Kidney (tissue), 14 donors: Measurements from ENCODE around the gene NUMA1. TPM values are rescaled to one million over a fixed set of nuclear protein-coding genes. Genes with fewer than 3 reads are reported as not detected.

Experiments
- DNase-seq, 5 donors: peaks; one replicate each; pipeline ENCODE4 v3.0.0-alpha.2; 2013 to 2020
- FAIRE-seq: peaks from 2 replicates; lab custom pipeline; 2012; peaks lifted over from hg19 to GRCh38; lab: Jason Lieb, UNC
- H3K27ac ChIP-seq, 2 donors: one replicate each; pipeline ENCODE4 v1.7.0; 2013; ENCODE audit warnings: low read depth in 2 of 2, low read length in 2 of 2, inconsistent platforms in 1 of 2
- H3K27me3 ChIP-seq: one replicate; pipeline ENCODE4 v1.7.1; 2013; ENCODE audit warnings: low read length, inconsistent platforms; ENCODE audit not compliant: control insufficient read depth, insufficient read depth
- H3K36me3 ChIP-seq, 3 donors: one replicate each; pipeline versions ENCODE4 v1.7.0 to v1.7.1; 2013; ENCODE audit warnings: low read length in 3 of 3, control low read depth in 1 of 3, inconsistent platforms in 1 of 3; ENCODE audit not compliant: insufficient read depth in 3 of 3, control insufficient read depth in 2 of 3
- H3K4me1 ChIP-seq, 3 donors: one replicate each; pipeline versions ENCODE4 v1.7.0 to v1.7.1; 2013; ENCODE audit warnings: low read length in 3 of 3, inconsistent platforms in 1 of 3, low read depth in 1 of 3; ENCODE audit not compliant: control insufficient read depth in 2 of 3, insufficient read depth in 2 of 3
- H3K4me3 ChIP-seq, 3 donors: one replicate each; pipeline versions ENCODE4 v1.7.0 to v1.8.1; 2013; ENCODE audit warnings: low read length in 3 of 3, control low read depth in 1 of 3, inconsistent platforms in 1 of 3
- H3K9ac ChIP-seq, 3 donors: one replicate each; pipeline versions ENCODE4 v1.7.0 to v1.7.1; 2013; ENCODE audit warnings: low read length in 3 of 3, control low read depth in 1 of 3, inconsistent platforms in 1 of 3
- H3K9me3 ChIP-seq, 3 donors: one replicate each; pipeline versions ENCODE4 v1.7.0 to v1.7.1; 2013; ENCODE audit warnings: low read length in 3 of 3, control low read depth in 1 of 3, inconsistent platforms in 1 of 3; ENCODE audit not compliant: control insufficient read depth in 2 of 3, insufficient read depth in 1 of 3
- intact Hi-C: fragments of 100-400 bp; cut with DNase I; formaldehyde crosslinking; loops from one replicate; pipeline ENCODE4 v1.11.1; 2022
- microRNA-seq: library from miRNA; unstranded; fragments of <30 nt; microRNA quantifications from one replicate; pipeline ENCODE4 v1.2.0, GENCODE V29; 2020
- polyA plus RNA-seq: library from polyadenylated mRNA; stranded (reverse); fragments of 350-450 nt; fragmentation: Illumina TruSeq; extraction: RNeasy Lipid Tissue Mini Kit (QIAGEN cat#74804); gene quantifications from one replicate; pipeline ENCODE4 v1.2.3, GENCODE V29; 2014; ENCODE audit warnings: low read depth, low replicate concordance; ENCODE audit not compliant: insufficient read depth
- total RNA-seq: library from RNA; stranded (reverse); fragmentation: NEBNext Ultra II Directional; extraction: Animal tissue kit (Norgen Biotek cat#: 25700); gene quantifications from one replicate; pipeline ENCODE4 v1.2.1, GENCODE V29; 2021
- TF ChIP-seq, protein P1 (sequence below): IDR thresholded peaks from 3 replicates; pipeline ENCODE4 v1.5.1; 2012; ENCODE audit warnings: mild to moderate bottlenecking, moderate library complexity, borderline replicate concordance; ENCODE audit not compliant: insufficient read depth; ENCODE audit errors: extremely low read depth
- donor health status: control.
- donor health status: control.
- donor health status: control.
- donor health status: control.
- donor health status: control.
- donor health status: DM: yes; HTN: yes; CAD: no.
- donor health status: Normal renal cell carcinoma (clear cell type).

The NUMA1 gene
- total and polyA plus RNA-seq, 2 donors from 2014 or later, result 85.3 to 198 TPM

DNA sequence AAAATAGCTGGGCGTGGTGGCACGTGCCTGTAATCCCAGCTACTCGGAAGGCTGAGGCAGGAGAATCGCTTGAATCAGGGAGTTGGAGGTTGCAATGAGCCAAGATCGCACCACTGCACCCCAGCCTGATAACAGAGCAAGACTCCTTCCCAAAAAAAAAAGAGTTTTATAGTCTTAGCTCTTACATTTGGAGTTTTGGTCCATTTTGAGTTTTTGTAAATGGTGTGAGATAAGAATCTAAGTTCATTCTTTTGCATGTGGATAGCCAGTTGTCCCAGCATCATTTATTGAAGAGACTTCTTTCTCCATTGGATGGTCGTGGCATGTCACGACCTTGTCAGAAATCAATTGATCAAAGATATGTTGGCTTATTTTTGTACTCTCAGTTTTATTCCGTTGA lies 116.9 kb downstream of the NUMA1 start:
- no peak for FAIRE-seq

DNA sequence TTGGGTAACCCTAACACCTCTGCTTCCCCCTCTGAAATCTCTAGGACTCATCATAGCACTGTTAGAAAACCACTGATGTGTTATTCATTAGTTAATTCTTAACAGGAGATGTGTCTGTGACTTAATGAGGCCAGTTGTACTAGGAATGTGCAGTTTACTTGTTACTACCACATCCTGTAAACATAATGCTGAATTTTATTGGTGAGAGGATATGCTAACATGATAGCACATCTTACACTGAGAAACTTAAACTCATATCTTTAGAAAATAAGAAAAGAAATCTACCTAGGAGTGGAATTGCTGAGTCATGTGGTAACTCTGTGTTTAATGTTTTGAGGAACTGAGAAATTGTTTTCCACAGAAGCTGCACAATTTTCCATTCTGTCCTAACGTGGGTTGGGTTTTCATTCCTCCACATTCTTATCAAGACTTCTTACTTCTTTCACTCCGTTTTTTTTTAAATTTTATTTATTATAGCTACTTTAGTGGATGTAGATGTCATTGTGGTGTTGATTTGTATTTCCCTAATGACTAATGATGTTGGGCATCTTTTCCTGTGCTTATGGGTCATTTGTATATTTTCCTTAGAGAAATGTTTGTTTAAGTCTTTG lies 117.8 kb downstream of the NUMA1 start:
- H3K27me3 ChIP-seq, result no peaks in the 10 kb centered on the region
- no peaks in the 10 kb centered on the region for H3K9me3 ChIP-seq
- TF ChIP-seq, protein P1, sequence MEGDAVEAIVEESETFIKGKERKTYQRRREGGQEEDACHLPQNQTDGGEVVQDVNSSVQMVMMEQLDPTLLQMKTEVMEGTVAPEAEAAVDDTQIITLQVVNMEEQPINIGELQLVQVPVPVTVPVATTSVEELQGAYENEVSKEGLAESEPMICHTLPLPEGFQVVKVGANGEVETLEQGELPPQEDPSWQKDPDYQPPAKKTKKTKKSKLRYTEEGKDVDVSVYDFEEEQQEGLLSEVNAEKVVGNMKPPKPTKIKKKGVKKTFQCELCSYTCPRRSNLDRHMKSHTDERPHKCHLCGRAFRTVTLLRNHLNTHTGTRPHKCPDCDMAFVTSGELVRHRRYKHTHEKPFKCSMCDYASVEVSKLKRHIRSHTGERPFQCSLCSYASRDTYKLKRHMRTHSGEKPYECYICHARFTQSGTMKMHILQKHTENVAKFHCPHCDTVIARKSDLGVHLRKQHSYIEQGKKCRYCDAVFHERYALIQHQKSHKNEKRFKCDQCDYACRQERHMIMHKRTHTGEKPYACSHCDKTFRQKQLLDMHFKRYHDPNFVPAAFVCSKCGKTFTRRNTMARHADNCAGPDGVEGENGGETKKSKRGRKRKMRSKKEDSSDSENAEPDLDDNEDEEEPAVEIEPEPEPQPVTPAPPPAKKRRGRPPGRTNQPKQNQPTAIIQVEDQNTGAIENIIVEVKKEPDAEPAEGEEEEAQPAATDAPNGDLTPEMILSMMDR, result no peak
- no peak overlapping the region for H3K9ac ChIP-seq
- DNase-seq (peak in 2 of 5 donors; percentile 31 to 36), FAIRE-seq (no peak)
- H3K4me1 ChIP-seq, result peaks cover 0 to 4% (median 2%) of the 10 kb centered on the region in 3 donors
- no peak overlapping the region for H3K4me3 ChIP-seq
- peaks cover 0 to 7% (median 4%) of the 10 kb centered on the region in 3 donors for H3K36me3 ChIP-seq
- intact Hi-C loops, result no loop called here
- H3K27ac ChIP-seq, result peak overlapping the region in 1 of 2 donors; percentile 44

More for the DNA sequence above, 116.9 kb downstream of the NUMA1 start:
- TF ChIP-seq, protein P1, result no peak
- no peaks in the 10 kb centered on the region for H3K9me3 ChIP-seq
- no peak for DNase-seq
- peaks cover 0 to 4% (median 2%) of the 10 kb centered on the region in 3 donors for H3K4me1 ChIP-seq
- no peaks in the 10 kb centered on the region for H3K27me3 ChIP-seq
- no peak overlapping the region for H3K4me3 ChIP-seq
- H3K9ac ChIP-seq, result no peak overlapping the region
- intact Hi-C loops, result no loop called here
- H3K27ac ChIP-seq, result no peak overlapping the region
- peaks cover 4 to 7% (median 4%) of the 10 kb centered on the region in 3 donors for H3K36me3 ChIP-seq

DNA sequence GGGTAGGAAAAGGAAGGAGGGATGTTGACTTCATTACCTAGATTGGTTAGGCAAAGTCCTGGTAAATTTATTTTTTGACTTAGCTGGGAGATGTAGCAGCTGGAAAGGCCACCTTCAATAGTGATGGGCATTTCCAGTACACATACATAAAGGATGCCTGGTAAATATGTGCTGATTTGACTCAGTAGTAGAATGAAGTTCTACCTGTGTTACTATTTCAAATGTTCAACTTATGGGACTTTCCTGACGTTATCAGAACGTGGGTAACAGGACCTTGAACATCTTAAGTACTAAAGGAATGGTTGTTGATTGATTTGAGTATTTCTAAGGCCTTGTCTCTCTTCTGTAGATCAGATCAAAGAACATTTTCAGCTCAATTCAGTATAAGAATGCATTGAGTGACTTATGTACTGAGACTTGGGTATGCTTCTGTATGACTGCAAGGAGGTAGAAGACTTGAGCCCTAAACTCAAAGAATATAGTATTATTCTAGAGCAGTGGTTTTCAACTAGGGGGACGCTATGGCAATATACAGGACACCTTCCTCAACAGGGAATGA lies 124.4 kb downstream of the NUMA1 start:
- Histone ChIP-seq H3K27ac (no peak overlapping the region), H3K9me3 (no peaks in the 10 kb centered on the region), H3K9ac (no peak overlapping the region), H3K36me3 (peaks cover 0 to 5% (median 4%) of the 10 kb centered on the region in 3 donors), H3K27me3 (no peaks in the 10 kb centered on the region), H3K4me3 (no peak overlapping the region), H3K4me1 (no peaks in the 10 kb centered on the region)
- DNase-seq (no peak), FAIRE-seq (no peak)
- TF ChIP-seq, protein P1, result no peak
- intact Hi-C loops, result no loop called here

Small RNAs within 50 kb of the gene (microRNA-seq; reads per million reads assigned to microRNA genes)
- not detected for gene MIR3165

Other genes with a start within 250 kb of the NUMA1 start
- not detected for gene DEFB108B, start 247.3 kb downstream of the NUMA1 start, total RNA-seq
- gene DEFB108B, start 247.3 kb downstream of the NUMA1 start, polyA plus RNA-seq, result not detected
- gene DEFB131B, start 202.1 kb downstream of the NUMA1 start, total RNA-seq, result not detected
- not detected for gene DEFB131B, start 202.1 kb downstream of the NUMA1 start, polyA plus RNA-seq
- 14.3 TPM for gene XNDC1N, start 151.9 kb downstream of the NUMA1 start, total RNA-seq
- 4.6 TPM for gene XNDC1N, start 151.9 kb downstream of the NUMA1 start, polyA plus RNA-seq
- 59.4 TPM for gene RNF121, start 151.5 kb downstream of the NUMA1 start, total RNA-seq
- 37.1 TPM for gene RNF121, start 151.5 kb downstream of the NUMA1 start, polyA plus RNA-seq
- gene IL18BP, start 81.6 kb downstream of the NUMA1 start, total RNA-seq, result 19.5 TPM
- 21.1 TPM for gene IL18BP, start 81.6 kb downstream of the NUMA1 start, polyA plus RNA-seq
- 23.3 TPM for gene LRRC51, start 308 bp upstream of the NUMA1 start, total RNA-seq
- 28.9 TPM for gene LRRC51, start 308 bp upstream of the NUMA1 start, polyA plus RNA-seq
- gene LAMTOR1, start 22.8 kb upstream of the NUMA1 start, total RNA-seq, result 111 TPM
- 189 TPM for gene LAMTOR1, start 22.8 kb upstream of the NUMA1 start, polyA plus RNA-seq
- gene TOMT, start 25.4 kb upstream of the NUMA1 start, total RNA-seq, result not detected
- gene TOMT, start 25.4 kb upstream of the NUMA1 start, polyA plus RNA-seq, result not detected
- 30.0 TPM for gene ANAPC15, start 32.2 kb upstream of the NUMA1 start, total RNA-seq
- gene ANAPC15, start 32.2 kb upstream of the NUMA1 start, polyA plus RNA-seq, result 79.8 TPM
- 17.5 TPM for gene FOLR3, start 55.2 kb upstream of the NUMA1 start, total RNA-seq
- 65.0 TPM for gene FOLR3, start 55.2 kb upstream of the NUMA1 start, polyA plus RNA-seq
- gene FOLR1, start 111.6 kb upstream of the NUMA1 start, total RNA-seq, result 41.2 TPM
- 297 TPM for gene FOLR1, start 111.6 kb upstream of the NUMA1 start, polyA plus RNA-seq
- gene FOLR2, start 136.3 kb upstream of the NUMA1 start, total RNA-seq, result 31.9 TPM
- gene FOLR2, start 136.3 kb upstream of the NUMA1 start, polyA plus RNA-seq, result 16.8 TPM
- gene INPPL1, start 144.2 kb upstream of the NUMA1 start, total RNA-seq, result 120 TPM
- 39.9 TPM for gene INPPL1, start 144.2 kb upstream of the NUMA1 start, polyA plus RNA-seq
- not detected for gene PHOX2A, start 163.6 kb upstream of the NUMA1 start, total RNA-seq
- not detected for gene PHOX2A, start 163.6 kb upstream of the NUMA1 start, polyA plus RNA-seq